ENCODE results near the gene DOK4. TPM values are rescaled to one million over a fixed set of nuclear protein-coding genes. Genes with fewer than 3 reads are reported as not detected.

The DOK4 gene
- total RNA-seq, 2 experiments from 2014 or later = 6.3 to 6.4 TPM

GRCh38 chr16:57516773-57517172, 30.5 kb upstream of the DOK4 start:
- no peak for ATAC-seq (ENCODE audit: low read depth)
- H3K4me1 Mint-ChIP-seq = peaks cover 1% of the 10 kb centered on the region
- H3K36me3 Mint-ChIP-seq = peaks cover 8% of the 10 kb centered on the region
- no peaks in the 10 kb centered on the region for H3K27me3 Mint-ChIP-seq
- DNase-seq = no peak
- POLR2A ChIA-PET = interaction anchor here (1.2 kb wide), 1 partner anchor 219 kb away, joined by 3 read pairs; the partner anchor contains the start of gene KATNB1
- H3K9me3 Mint-ChIP-seq = no peaks in the 10 kb centered on the region
- peak overlapping the region; percentile 59 for H3K27ac Mint-ChIP-seq
- no peak overlapping the region for H3K4me3 Mint-ChIP-seq

- H3K9me3 Mint-ChIP-seq = no peaks in the 10 kb centered on the region
- H3K27me3 Mint-ChIP-seq = no peaks in the 10 kb centered on the region
- H3K4me3 Mint-ChIP-seq = no peak overlapping the region
- H3K4me1 Mint-ChIP-seq = peaks cover 1% of the 10 kb centered on the region
- peaks cover 8% of the 10 kb centered on the region for H3K36me3 Mint-ChIP-seq
- H3K27ac Mint-ChIP-seq = no peak overlapping the region
- POLR2A ChIA-PET = no interaction called here
- no peak for ATAC-seq (ENCODE audit: low read depth)
- no peak for DNase-seq
These were observed 30.0 kb upstream of the DOK4 start for GRCh38 chr16:57516176-57516725.

- DNase-seq = peak; percentile 23
- no peaks in the 10 kb centered on the region for H3K27me3 Mint-ChIP-seq
- peaks cover 8% of the 10 kb centered on the region for H3K36me3 Mint-ChIP-seq
- no peak overlapping the region for H3K27ac Mint-ChIP-seq
- POLR2A ChIA-PET = no interaction called here
- no peak overlapping the region for H3K4me3 Mint-ChIP-seq
- H3K4me1 Mint-ChIP-seq = no peaks in the 10 kb centered on the region
- ATAC-seq (ENCODE audit: low read depth) = no peak
- H3K9me3 Mint-ChIP-seq = no peaks in the 10 kb centered on the region
These were observed 28.7 kb upstream of the DOK4 start for GRCh38 chr16:57514791-57515600.

- H3K27ac Mint-ChIP-seq = no peak overlapping the region
- H3K9me3 Mint-ChIP-seq = no peaks in the 10 kb centered on the region
- H3K27me3 Mint-ChIP-seq = no peaks in the 10 kb centered on the region
- peaks cover 8% of the 10 kb centered on the region for H3K36me3 Mint-ChIP-seq
- ATAC-seq (ENCODE audit: low read depth) (no peak), DNase-seq (no peak)
- POLR2A ChIA-PET = no interaction called here
- H3K4me1 Mint-ChIP-seq = no peaks in the 10 kb centered on the region
- no peak overlapping the region for H3K4me3 Mint-ChIP-seq
These were observed 28.1 kb upstream of the DOK4 start for GRCh38 chr16:57514371-57514770.

- DNase-seq = no peak
- POLR2A ChIA-PET = no interaction called here
- Mint-ChIP-seq H3K4me3 (no peak overlapping the region), H3K36me3 (peaks cover 4% of the 10 kb centered on the region), H3K27ac (no peak overlapping the region), H3K4me1 (no peaks in the 10 kb centered on the region), H3K27me3 (no peaks in the 10 kb centered on the region), H3K9me3 (no peaks in the 10 kb centered on the region)
- no peak for ATAC-seq (ENCODE audit: low read depth)
These were observed 27.2 kb upstream of the DOK4 start for GRCh38 chr16:57513371-57514102.

- H3K9me3 Mint-ChIP-seq = no peaks in the 10 kb centered on the region
- peaks cover 4% of the 10 kb centered on the region for H3K36me3 Mint-ChIP-seq
- no peak overlapping the region for H3K27ac Mint-ChIP-seq
- DNase-seq (no peak), ATAC-seq (ENCODE audit: low read depth) (no peak)
- POLR2A ChIA-PET = no interaction called here
- no peak overlapping the region for H3K4me3 Mint-ChIP-seq
- no peaks in the 10 kb centered on the region for H3K27me3 Mint-ChIP-seq
- no peaks in the 10 kb centered on the region for H3K4me1 Mint-ChIP-seq
These were observed 26.2 kb upstream of the DOK4 start for GRCh38 chr16:57512296-57513001.

GRCh38 chr16:57510016-57510871, 24.0 kb upstream of the DOK4 start:
- H3K4me3 Mint-ChIP-seq = no peak overlapping the region

GRCh38 chr16:57509231-57509923, 23.1 kb upstream of the DOK4 start:
- POLR2A ChIA-PET = no interaction called here
- Mint-ChIP-seq H3K4me1 (peaks cover 2% of the 10 kb centered on the region), H3K36me3 (no peaks in the 10 kb centered on the region), H3K4me3 (no peak overlapping the region), H3K9me3 (no peaks in the 10 kb centered on the region), H3K27me3 (no peaks in the 10 kb centered on the region), H3K27ac (no peak overlapping the region)
- ATAC-seq (ENCODE audit: low read depth) = no peak
- DNase-seq = no peak

More at GRCh38 chr16:57510016-57510871, 24.0 kb upstream of the DOK4 start:
- POLR2A ChIA-PET = no interaction called here
- Mint-ChIP-seq H3K27me3 (no peaks in the 10 kb centered on the region), H3K36me3 (no peaks in the 10 kb centered on the region), H3K9me3 (no peaks in the 10 kb centered on the region), H3K4me1 (peaks cover 2% of the 10 kb centered on the region), H3K27ac (no peak overlapping the region)
- no peak for ATAC-seq (ENCODE audit: low read depth)
- DNase-seq = no peak

GRCh38 chr16:57508035-57508425, 21.7 kb upstream of the DOK4 start:
- H3K36me3 Mint-ChIP-seq = no peaks in the 10 kb centered on the region
- H3K27ac Mint-ChIP-seq = no peak overlapping the region
- H3K9me3 Mint-ChIP-seq = no peaks in the 10 kb centered on the region
- POLR2A ChIA-PET = interaction anchor here (0.9 kb wide), 1 partner anchor 61 kb away, joined by 3 read pairs; the partner anchor contains the start of genes CIAPIN1 and COQ9
- H3K4me3 Mint-ChIP-seq = no peak overlapping the region
- peaks cover 2% of the 10 kb centered on the region for H3K4me1 Mint-ChIP-seq
- no peak for ATAC-seq (ENCODE audit: low read depth)
- H3K27me3 Mint-ChIP-seq = no peaks in the 10 kb centered on the region
- DNase-seq = no peak

GRCh38 chr16:57507136-57508034, 21.1 kb upstream of the DOK4 start:
- Mint-ChIP-seq H3K36me3 (no peaks in the 10 kb centered on the region), H3K27me3 (no peaks in the 10 kb centered on the region), H3K27ac (no peak overlapping the region), H3K4me3 (no peak overlapping the region), H3K4me1 (peaks cover 2% of the 10 kb centered on the region), H3K9me3 (no peaks in the 10 kb centered on the region)
- POLR2A ChIA-PET = interaction anchor here (0.9 kb wide), 1 partner anchor 60 kb away, joined by 3 read pairs; the partner anchor contains the start of genes CIAPIN1 and COQ9
- DNase-seq (no peak), ATAC-seq (ENCODE audit: low read depth) (no peak)

GRCh38 chr16:57505169-57505568, 18.9 kb upstream of the DOK4 start:
- ATAC-seq (ENCODE audit: low read depth) (no peak), DNase-seq (no peak)
- H3K36me3 Mint-ChIP-seq = no peaks in the 10 kb centered on the region
- H3K9me3 Mint-ChIP-seq = no peaks in the 10 kb centered on the region
- H3K27me3 Mint-ChIP-seq = no peaks in the 10 kb centered on the region
- POLR2A ChIA-PET = interaction anchor here (0.7 kb wide), 1 partner anchor 482 kb away, joined by 4 read pairs; no protein-coding TSS in a partner anchor
- no peak overlapping the region for H3K4me3 Mint-ChIP-seq
- no peak overlapping the region for H3K27ac Mint-ChIP-seq
- H3K4me1 Mint-ChIP-seq = peaks cover 15% of the 10 kb centered on the region

Measured in activated naive CD8-positive, alpha-beta T cell treated with anti-CD3 and anti-CD28 coated beads, Interleukin-2, amount 10 ng/mL, durations not matched to agents 7 days and 5 days (primary cell).